Mesendoderm (in vitro differentiated cells): ENCODE measurements around the gene ALDH1A1.

Experiments used
- DNase-seq: peaks from one replicate; pipeline ENCODE4 v3.0.0; 2013
- H2AK5ac ChIP-seq: 2 replicates; pipeline ENCODE4 v1.6.1; 2013; ENCODE audit warnings: low read length, inconsistent platforms
- H2BK120ac ChIP-seq: 2 replicates; pipeline ENCODE4 v1.6.1; 2013; ENCODE audit warnings: low read depth, mild to moderate bottlenecking, low read length, moderate library complexity, mixed read lengths
- H2BK15ac ChIP-seq: replicated peaks from 2 replicates; pipeline ENCODE4 v1.6.1; 2013; ENCODE audit warnings: low read depth, mild to moderate bottlenecking, moderate library complexity
- H2BK5ac ChIP-seq: 2 replicates; pipeline ENCODE4 v1.6.1; 2013; ENCODE audit warnings: low read length, inconsistent platforms
- H3K18ac ChIP-seq: 2 replicates; pipeline ENCODE4 v1.6.1; 2013; ENCODE audit warnings: mild to moderate bottlenecking, low read length, mixed read lengths
- H3K23ac ChIP-seq: one replicate; pipeline ENCODE4 v1.6.1; 2013; ENCODE audit warnings: low read length
- H3K27ac ChIP-seq: 2 replicates; pipeline ENCODE4 v1.5.1; 2013; ENCODE audit warnings: low read depth, mild to moderate bottlenecking, inconsistent platforms, low read length, moderate library complexity
- H3K27me3 ChIP-seq: 2 replicates; pipeline ENCODE4 v1.6.1; 2013; ENCODE audit warnings: low read length, control low read depth, mild to moderate bottlenecking, inconsistent platforms; ENCODE audit not compliant: insufficient read depth, poor library complexity
- H3K36me3 ChIP-seq: 2 replicates; pipeline ENCODE4 v1.6.1; 2013; ENCODE audit warnings: low read length, inconsistent platforms; ENCODE audit not compliant: control insufficient read depth, insufficient read depth
- H3K4ac ChIP-seq: one replicate; pipeline ENCODE4 v1.6.1; 2013; ENCODE audit warnings: low read depth, mild to moderate bottlenecking, low read length, moderate library complexity
- H3K4me1 ChIP-seq: 2 replicates; pipeline ENCODE4 v1.6.1; 2013; ENCODE audit warnings: low read depth, low read length, inconsistent platforms; ENCODE audit not compliant: control insufficient read depth
- H3K4me2 ChIP-seq: 2 replicates; pipeline ENCODE4 v1.6.1; 2013; ENCODE audit warnings: low read length
- H3K4me3 ChIP-seq: 2 replicates; pipeline ENCODE4 v1.5.1; 2013; ENCODE audit warnings: mild to moderate bottlenecking, low read length
- H3K56ac ChIP-seq: one replicate; pipeline ENCODE4 v1.6.1; 2013; ENCODE audit warnings: low read length
- H3K79me1 ChIP-seq: 2 replicates; pipeline ENCODE4 v1.6.1; 2013; ENCODE audit warnings: low read length, inconsistent platforms
- H3K79me2 ChIP-seq: 2 replicates; pipeline ENCODE4 v1.6.1; 2013; ENCODE audit warnings: mild to moderate bottlenecking, low read length; ENCODE audit not compliant: control insufficient read depth, insufficient read depth
- H3K9ac ChIP-seq: 2 replicates; pipeline ENCODE4 v1.6.1; 2013; ENCODE audit warnings: low read length, inconsistent platforms
- H4K5ac ChIP-seq: one replicate; pipeline ENCODE4 v1.6.1; 2013; ENCODE audit warnings: low read length
- H4K8ac ChIP-seq: one replicate; pipeline ENCODE4 v1.6.1; 2013; ENCODE audit warnings: low read depth, mild to moderate bottlenecking, control low read depth, low read length, moderate library complexity
- WGBS: extraction: QIAGEN DNeasy Blood & Tissue Kit; methylation state at CpG from one replicate; pipeline ENCODE4 v1.1.7; 2013; ENCODE audit warnings: low lambda C conversion rate, missing lambda C conversion rate; ENCODE audit not compliant: insufficient coverage; ENCODE audit errors: extremely low coverage; 5-methylcytosine and 5-hydroxymethylcytosine counted together

Gene ALDH1A1

DNA sequence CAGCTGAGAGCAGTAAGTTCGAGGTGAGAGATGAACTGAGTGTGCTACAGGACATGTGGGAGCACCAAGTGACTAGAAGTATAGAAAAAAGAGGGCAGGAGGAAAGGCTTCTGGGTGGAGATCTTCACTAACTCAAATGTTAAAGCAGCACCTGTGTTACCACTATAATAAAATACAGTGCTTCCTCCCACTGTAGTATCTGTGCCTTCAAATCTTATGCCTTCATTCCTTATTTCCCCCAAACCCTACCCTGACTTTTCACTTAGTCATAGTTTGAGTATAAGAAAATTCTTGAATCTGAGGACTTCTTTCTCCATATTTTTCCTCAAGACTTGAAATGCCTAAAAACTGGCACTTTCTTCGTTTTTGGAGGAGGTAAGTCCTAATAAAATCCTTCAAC is 61.8 kb downstream of the ALDH1A1 start:
- Histone ChIP-seq H3K79me1 (no peaks in the 10 kb centered on the region), H3K4ac (no peak overlapping the region)

DNA sequence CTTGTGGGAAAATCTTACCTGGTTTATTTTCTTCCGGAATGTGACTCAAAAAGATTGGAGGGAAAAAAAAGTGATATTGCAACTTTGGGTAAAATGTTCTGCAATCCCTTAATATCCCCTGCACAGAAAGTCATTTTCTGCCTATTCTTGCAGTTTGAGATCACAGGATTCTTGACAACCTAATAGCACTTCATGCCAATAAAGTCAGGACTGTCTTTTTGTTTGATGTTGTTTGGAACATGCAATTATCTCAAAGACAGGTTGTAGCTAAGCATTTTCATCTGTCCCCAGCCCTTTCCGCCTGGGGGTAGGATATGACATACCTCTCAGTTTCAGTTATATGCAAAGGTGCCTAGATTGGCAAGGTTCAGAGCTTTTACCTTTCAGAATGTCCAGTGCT is 63.9 kb downstream of the ALDH1A1 start:
- no peak overlapping the region for H2BK5ac ChIP-seq
- H3K4ac ChIP-seq, result no peak overlapping the region
- no peak overlapping the region for H3K56ac ChIP-seq
- H3K4me2 ChIP-seq, result no peak overlapping the region
- no peak for DNase-seq
- H3K79me2 ChIP-seq, result no peaks in the 10 kb centered on the region
- H3K27me3 ChIP-seq, result peaks cover 2% of the 10 kb centered on the region
- no peak overlapping the region for H3K23ac ChIP-seq
- H3K9ac ChIP-seq, result no peak overlapping the region
- H3K27ac ChIP-seq, result no peak overlapping the region
- H3K18ac ChIP-seq, result no peak overlapping the region
- no peak overlapping the region for H2BK120ac ChIP-seq
- H3K4me3 ChIP-seq, result no peak overlapping the region
- H3K36me3 ChIP-seq, result no peaks in the 10 kb centered on the region
- no peak overlapping the region for H4K8ac ChIP-seq
- H3K4me1 ChIP-seq, result no peaks in the 10 kb centered on the region
- H3K79me1 ChIP-seq, result no peaks in the 10 kb centered on the region
- H2AK5ac ChIP-seq, result no peak overlapping the region
- no peak overlapping the region for H4K5ac ChIP-seq
- WGBS, result no CpG with 5 or more reads among the region's 2 CpGs
- no peak overlapping the region for H2BK15ac ChIP-seq

More for the DNA sequence above, 61.8 kb downstream of the ALDH1A1 start:
- no peak overlapping the region for H2AK5ac ChIP-seq
- WGBS, result no CpG with 5 or more reads among the region's 2 CpGs
- no peak overlapping the region for H2BK120ac ChIP-seq
- no peak overlapping the region for H2BK5ac ChIP-seq
- H4K8ac ChIP-seq, result no peak overlapping the region
- no peaks in the 10 kb centered on the region for H3K4me1 ChIP-seq
- H3K36me3 ChIP-seq, result no peaks in the 10 kb centered on the region
- H3K27ac ChIP-seq, result no peak overlapping the region
- no peak for DNase-seq
- H3K56ac ChIP-seq, result no peak overlapping the region
- H3K79me2 ChIP-seq, result no peaks in the 10 kb centered on the region
- no peak overlapping the region for H3K4me3 ChIP-seq
- H2BK15ac ChIP-seq, result no peak overlapping the region
- H3K27me3 ChIP-seq, result peaks cover 2% of the 10 kb centered on the region
- H3K4me2 ChIP-seq, result no peak overlapping the region
- no peak overlapping the region for H4K5ac ChIP-seq
- H3K18ac ChIP-seq, result no peak overlapping the region
- no peak overlapping the region for H3K23ac ChIP-seq
- H3K9ac ChIP-seq, result no peak overlapping the region

DNA sequence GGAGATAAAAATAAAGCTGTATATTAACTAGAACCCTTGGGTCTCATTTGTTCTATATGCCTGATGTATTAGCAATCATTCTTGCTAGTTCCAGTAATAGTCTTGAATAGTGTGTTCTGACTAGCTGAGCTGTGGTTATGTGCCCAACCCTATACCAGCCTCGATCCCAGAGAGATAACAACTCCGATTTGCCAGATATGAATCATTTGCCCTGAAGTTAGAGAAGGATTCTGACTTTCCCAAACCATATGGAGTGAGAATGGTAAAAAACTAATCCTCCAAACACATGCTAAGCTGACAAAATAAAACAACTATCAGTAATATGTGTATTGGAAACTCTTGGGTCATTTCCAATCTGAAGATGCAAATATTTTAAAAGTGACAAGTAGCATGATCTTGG is 64.8 kb downstream of the ALDH1A1 start:
- no peak overlapping the region for H3K23ac ChIP-seq

DNA sequence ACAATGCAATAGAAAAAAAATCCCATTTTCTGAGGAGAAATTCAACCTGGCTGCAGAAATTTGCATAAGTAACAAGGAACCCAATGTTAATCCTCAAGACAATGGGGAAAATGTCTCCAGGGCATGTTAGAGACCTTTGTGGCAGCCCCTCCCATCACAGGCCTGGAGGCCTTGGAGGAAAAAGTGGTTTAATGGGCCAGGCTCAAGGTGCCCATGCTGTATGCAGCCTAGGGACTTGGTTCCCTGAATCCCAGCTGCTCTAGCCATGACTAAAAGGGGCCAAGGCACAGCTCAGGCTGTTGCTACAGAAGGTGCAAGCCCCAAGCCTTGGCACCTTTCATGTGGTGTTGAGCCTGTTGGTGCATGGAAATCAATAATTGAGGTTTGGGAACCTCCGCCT is 66.5 kb downstream of the ALDH1A1 start:
- no peak overlapping the region for H3K4ac ChIP-seq
- no peak overlapping the region for H3K18ac ChIP-seq
- H3K56ac ChIP-seq, result no peak overlapping the region
- no peaks in the 10 kb centered on the region for H3K79me2 ChIP-seq
- no peak overlapping the region for H4K8ac ChIP-seq
- no peak overlapping the region for H3K27ac ChIP-seq
- H3K4me3 ChIP-seq, result no peak overlapping the region
- H3K23ac ChIP-seq, result no peak overlapping the region
- no peak overlapping the region for H2AK5ac ChIP-seq
- H2BK5ac ChIP-seq, result no peak overlapping the region
- H3K9ac ChIP-seq, result no peak overlapping the region
- no peak for DNase-seq
- no peak overlapping the region for H2BK120ac ChIP-seq
- no peaks in the 10 kb centered on the region for H3K27me3 ChIP-seq
- H3K79me1 ChIP-seq, result no peaks in the 10 kb centered on the region
- no peaks in the 10 kb centered on the region for H3K36me3 ChIP-seq
- WGBS, result no CpG with 5 or more reads among the region's 1 CpG
- H4K5ac ChIP-seq, result no peak overlapping the region
- H3K4me1 ChIP-seq, result no peaks in the 10 kb centered on the region
- no peak overlapping the region for H2BK15ac ChIP-seq
- H3K4me2 ChIP-seq, result no peak overlapping the region

More for the DNA sequence above, 64.8 kb downstream of the ALDH1A1 start:
- no peak overlapping the region for H2BK120ac ChIP-seq
- H2AK5ac ChIP-seq, result no peak overlapping the region
- H3K79me2 ChIP-seq, result no peaks in the 10 kb centered on the region
- H2BK15ac ChIP-seq, result no peak overlapping the region
- WGBS, result no CpG with 5 or more reads among the region's 2 CpGs
- H3K36me3 ChIP-seq, result no peaks in the 10 kb centered on the region
- peaks cover 2% of the 10 kb centered on the region for H3K27me3 ChIP-seq
- no peak overlapping the region for H4K8ac ChIP-seq
- H3K4ac ChIP-seq, result no peak overlapping the region
- DNase-seq, result no peak
- H4K5ac ChIP-seq, result no peak overlapping the region
- H2BK5ac ChIP-seq, result no peak overlapping the region
- H3K4me3 ChIP-seq, result no peak overlapping the region
- H3K9ac ChIP-seq, result no peak overlapping the region
- H3K18ac ChIP-seq, result no peak overlapping the region
- H3K27ac ChIP-seq, result no peak overlapping the region
- no peaks in the 10 kb centered on the region for H3K79me1 ChIP-seq
- H3K4me2 ChIP-seq, result no peak overlapping the region
- no peak overlapping the region for H3K56ac ChIP-seq
- H3K4me1 ChIP-seq, result no peaks in the 10 kb centered on the region

DNA sequence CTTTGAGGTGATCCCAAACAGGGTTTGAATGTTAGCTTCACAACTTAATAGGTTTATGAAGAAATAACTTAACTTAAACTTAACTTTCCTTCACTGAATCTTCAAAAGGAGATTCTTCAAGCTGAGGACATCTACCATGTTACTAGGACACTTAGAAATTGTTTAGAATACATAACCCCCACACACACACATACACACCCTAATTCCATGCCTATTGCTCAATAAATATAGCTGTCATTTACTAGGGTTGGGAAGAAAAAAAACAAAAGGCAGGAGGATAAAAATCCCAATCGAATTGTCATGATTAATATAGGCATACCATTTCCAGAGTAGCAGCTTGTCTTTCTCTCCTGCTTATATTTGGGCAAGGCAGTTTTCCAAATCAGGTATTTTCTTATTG is 68.3 kb downstream of the ALDH1A1 start:
- no peak for DNase-seq
- Histone ChIP-seq H3K4me1 (no peaks in the 10 kb centered on the region), H2BK5ac (no peak overlapping the region), H3K27ac (no peak overlapping the region), H3K9ac (no peak overlapping the region), H2AK5ac (no peak overlapping the region), H3K18ac (no peak overlapping the region), H3K79me1 (no peaks in the 10 kb centered on the region), H3K23ac (no peak overlapping the region), H2BK15ac (no peak overlapping the region), H3K56ac (no peak overlapping the region), H3K36me3 (no peaks in the 10 kb centered on the region), H3K79me2 (no peaks in the 10 kb centered on the region), H3K4me2 (no peak overlapping the region), H4K5ac (no peak overlapping the region), H2BK120ac (no peak overlapping the region), H3K4ac (no peak overlapping the region), H3K4me3 (no peak overlapping the region), H4K8ac (no peak overlapping the region), H3K27me3 (no peaks in the 10 kb centered on the region)
- no CpG with 5 or more reads among the region's 1 CpG for WGBS

DNA sequence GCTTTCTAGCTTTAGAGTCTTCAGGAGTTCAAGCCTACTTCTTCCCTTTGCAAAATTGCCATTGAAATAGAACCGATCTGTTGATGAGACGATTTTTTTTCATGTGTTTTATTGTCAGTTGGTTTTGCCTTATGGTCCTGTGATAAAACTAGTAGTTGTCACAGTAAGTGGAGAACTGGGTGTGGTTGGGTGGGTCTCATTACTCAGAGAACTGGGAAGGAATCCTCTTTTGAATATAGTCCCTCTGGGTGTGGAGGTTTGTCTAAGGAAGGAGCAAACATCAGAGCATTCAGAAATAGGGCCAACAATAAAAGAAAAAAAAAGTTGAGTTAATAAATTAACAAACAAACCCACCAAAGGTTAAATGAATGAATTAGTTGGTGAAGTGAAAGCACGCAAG is 69.0 kb downstream of the ALDH1A1 start:
- no peak for DNase-seq
- H3K4me1 ChIP-seq, result no peaks in the 10 kb centered on the region
- no peak overlapping the region for H3K23ac ChIP-seq
- H3K18ac ChIP-seq, result no peak overlapping the region
- no peak overlapping the region for H3K9ac ChIP-seq
- no peak overlapping the region for H2BK15ac ChIP-seq
- H3K36me3 ChIP-seq, result no peaks in the 10 kb centered on the region
- H2BK5ac ChIP-seq, result no peak overlapping the region
- no peak overlapping the region for H2BK120ac ChIP-seq
- WGBS, result no CpG with 5 or more reads among the region's 3 CpGs
- H3K4me3 ChIP-seq, result no peak overlapping the region
- no peak overlapping the region for H2AK5ac ChIP-seq
- no peak overlapping the region for H3K56ac ChIP-seq
- H4K5ac ChIP-seq, result no peak overlapping the region
- H3K27me3 ChIP-seq, result no peaks in the 10 kb centered on the region
- no peak overlapping the region for H3K4me2 ChIP-seq
- no peak overlapping the region for H3K4ac ChIP-seq
- no peak overlapping the region for H4K8ac ChIP-seq
- H3K79me1 ChIP-seq, result no peaks in the 10 kb centered on the region
- H3K79me2 ChIP-seq, result no peaks in the 10 kb centered on the region
- H3K27ac ChIP-seq, result no peak overlapping the region
